ENCODE measurements around the gene TCL1B. TPM values are rescaled to one million over a fixed set of nuclear protein-coding genes. Genes with fewer than 3 reads are reported as not detected.

The TCL1B gene
- total and polyA plus RNA-seq, 2 of the 13 experiments (the other 11 are each of a cell fraction or from before 2014, with no cell fraction given) = not detected

- TF ChIP-seq ZNF549 (CRISPR knock-in tag; IDR thresholded peaks at IDR 0.05) (no peak), HMG20A (CRISPR knock-in tag; IDR thresholded peaks at IDR 0.05; ENCODE audit: borderline replicate concordance) (no peak), MXI1 (IDR thresholded peaks at IDR 0.05; ENCODE audit: borderline replicate concordance, low read depth, low read length) (no peak), ZNF883 (CRISPR knock-in tag; IDR thresholded peaks at IDR 0.05; ENCODE audit: not compliant biosample characterization) (no peak)
Measured at GRCh38 chr14:95657454-95657853, 28.8 kb upstream of the TCL1B start (continued).

DNA sequence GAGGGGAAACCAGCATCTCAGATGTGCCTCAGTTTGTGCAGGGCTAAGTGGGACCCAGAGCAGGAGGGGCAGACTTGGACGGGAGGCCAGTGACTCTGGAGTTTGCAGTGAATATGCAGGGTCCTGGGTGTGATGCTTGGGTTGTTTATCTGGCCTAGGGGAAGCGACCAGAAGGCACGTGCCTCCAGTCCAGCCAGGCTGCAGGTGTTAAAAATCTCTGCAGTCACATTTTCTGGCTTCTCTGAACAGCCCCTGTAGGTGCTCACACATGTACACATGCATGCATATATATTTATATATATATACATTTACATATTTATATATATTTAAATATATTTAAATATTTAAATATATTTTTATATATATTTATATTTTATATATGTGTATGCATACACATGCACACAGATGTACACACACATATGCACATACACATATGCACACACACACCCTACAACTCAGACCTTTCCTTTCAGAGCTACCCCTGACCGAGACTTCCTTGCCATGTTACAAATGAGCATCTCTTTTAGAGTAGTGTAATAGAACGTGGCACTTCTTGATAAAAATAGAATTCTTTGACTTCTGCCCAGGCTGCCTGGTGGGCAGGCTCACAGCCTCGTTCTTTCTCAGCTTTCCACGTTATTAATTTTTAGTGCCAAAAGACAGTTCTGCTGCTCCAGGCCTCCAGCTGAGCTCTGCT, 26.8 kb upstream of the TCL1B start:
- ATAC-seq (no peak), DNase-seq (ENCODE audit: low spot score) (no peak), FAIRE-seq (no peak)
- Histone ChIP-seq H3K9me3 (ENCODE audit: low read length) (no peaks in the 10 kb centered on the region), H2AFZ (ENCODE audit: low read length) (no peak overlapping the region), H4K20me1 (ENCODE audit: insufficient read depth, low read length) (no peaks in the 10 kb centered on the region), H3K9ac (ENCODE audit: insufficient read depth, low read depth, low read length) (no peak overlapping the region), H3K4me3 (replicated peaks in 1 of 3; ENCODE audit: insufficient read depth in 1 of 3, low read depth in 2 of 3, low read length in 3 of 3) (no peak overlapping the region), H3K27me3 (ENCODE audit: control insufficient read depth in 1 of 2, insufficient read depth in 2 of 2, low read length in 2 of 2) (peaks cover 5 to 12% of the 10 kb centered on the region in 2 experiments; a peak in 4 of 5 replicates), H3K27ac (ENCODE audit: extremely low read length, insufficient read depth, low read length) (no peak overlapping the region), H3K36me3 (replicated peaks in 1 of 2; ENCODE audit: control insufficient read depth in 1 of 2, insufficient read depth in 2 of 2, low read length in 2 of 2) (no peaks in the 10 kb centered on the region), H3K4me1 (ENCODE audit: insufficient read depth, low read length) (peaks cover 34% of the 10 kb centered on the region), H3K4me2 (ENCODE audit: low read depth, low read length) (no peak overlapping the region), H3K79me2 (ENCODE audit: insufficient read depth, low read length) (no peaks in the 10 kb centered on the region)
- TF ChIP-seq SNAPC5 (CRISPR knock-in tag; IDR thresholded peaks at IDR 0.05; ENCODE audit: borderline replicate concordance) = no peak
- TF ChIP-seq ETS1 (CRISPR knock-in tag; IDR thresholded peaks at IDR 0.05) = no peak
- no peak for TF ChIP-seq DNMT3B (CRISPR knock-in tag; conservative IDR thresholded peaks at IDR 0.05)
- no peak for TF ChIP-seq ZKSCAN8 (CRISPR knock-in tag; IDR thresholded peaks at IDR 0.05; ENCODE audit: borderline replicate concordance)
- no peak for TF ChIP-seq CENPBD1 (CRISPR knock-in tag; IDR thresholded peaks at IDR 0.05; ENCODE audit: borderline replicate concordance, low read depth)
- TF ChIP-seq ATF7-NPFF (CRISPR knock-in tag; IDR thresholded peaks at IDR 0.05; ENCODE audit: low read depth) = no peak
- TF ChIP-seq FOSL1 (CRISPR knock-in tag; IDR thresholded peaks at IDR 0.05; ENCODE audit: borderline replicate concordance) = no peak
- no peak for TF ChIP-seq TOE1 (CRISPR knock-in tag; IDR thresholded peaks at IDR 0.05)
- TF ChIP-seq, protein P1, sequence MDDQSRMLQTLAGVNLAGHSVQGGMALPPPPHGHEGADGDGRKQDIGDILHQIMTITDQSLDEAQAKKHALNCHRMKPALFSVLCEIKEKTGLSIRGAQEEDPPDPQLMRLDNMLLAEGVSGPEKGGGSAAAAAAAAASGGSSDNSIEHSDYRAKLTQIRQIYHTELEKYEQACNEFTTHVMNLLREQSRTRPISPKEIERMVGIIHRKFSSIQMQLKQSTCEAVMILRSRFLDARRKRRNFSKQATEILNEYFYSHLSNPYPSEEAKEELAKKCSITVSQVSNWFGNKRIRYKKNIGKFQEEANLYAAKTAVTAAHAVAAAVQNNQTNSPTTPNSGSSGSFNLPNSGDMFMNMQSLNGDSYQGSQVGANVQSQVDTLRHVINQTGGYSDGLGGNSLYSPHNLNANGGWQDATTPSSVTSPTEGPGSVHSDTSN (CRISPR knock-in tag; IDR thresholded peaks at IDR 0.05; ENCODE audit: borderline replicate concordance) = no peak
- TF ChIP-seq, protein P2, sequence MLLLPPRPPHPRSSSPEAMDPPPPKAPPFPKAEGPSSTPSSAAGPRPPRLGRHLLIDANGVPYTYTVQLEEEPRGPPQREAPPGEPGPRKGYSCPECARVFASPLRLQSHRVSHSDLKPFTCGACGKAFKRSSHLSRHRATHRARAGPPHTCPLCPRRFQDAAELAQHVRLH (CRISPR knock-in tag; IDR thresholded peaks at IDR 0.05; ENCODE audit: borderline replicate concordance, low read depth) = no peak
- no peak for TF ChIP-seq NRL (CRISPR knock-in tag; IDR thresholded peaks at IDR 0.05; ENCODE audit: borderline replicate concordance)
- no peak for TF ChIP-seq RAD21 (CRISPR knock-in tag; IDR thresholded peaks at IDR 0.05)
- no peak for TF ChIP-seq ZNF136 (CRISPR knock-in tag; IDR thresholded peaks at IDR 0.05; ENCODE audit: low read depth)
- intact Hi-C loops (cut with micrococcal nuclease; ENCODE audit: unreplicated experiment) (no loop called here), in situ Hi-C loops (cut with HindIII; ENCODE audit: extremely low pct_ligation_motif_present, low pct_unique_long_range_greater_than_20kb) (no loop called here)
- ChIA-PET POLR2A (no interaction called here), CTCF (ENCODE audit: low intra/inter-chr PET ratio, low total read pairs) (no interaction called here)
- no TSS peak for BruUV-seq (replicated peaks)
- WGBS (ENCODE audit: low lambda C conversion rate) = 9% methylated on average over 6 of the region's 7 CpGs
